ENCODE data around the gene FXR1. TPM values are rescaled to one million over a fixed set of nuclear protein-coding genes. Genes with fewer than 3 reads are reported as not detected.

FXR1 gene
- total RNA-seq, 1 donor from 2014 or later: 118 TPM

- Mint-ChIP-seq H3K4me1 (ENCODE audit: low read depth) (peaks cover 26% of the 10 kb centered on the region), H3K27ac (ENCODE audit: unreplicated experiment) (peak overlapping the region; percentile 12)
- DNase-seq (ENCODE audit: low spot score): no peak
These were observed 22.2 kb downstream of the FXR1 start for GRCh38 chr3:180934638-180935037.

GRCh38 chr3:180940826-180941225 lies 28.4 kb downstream of the FXR1 start:
- no peak overlapping the region for H3K4me3 Mint-ChIP-seq (ENCODE audit: unreplicated experiment)
- TF ChIP-seq CTCF (IDR thresholded peaks at IDR 0.05): no peak
- no peak overlapping the region for H3K27ac Mint-ChIP-seq (ENCODE audit: unreplicated experiment)
- no peak for DNase-seq (ENCODE audit: low spot score)
- H3K4me1 Mint-ChIP-seq (ENCODE audit: low read depth): peaks cover 9% of the 10 kb centered on the region
- H3K9me3 Mint-ChIP-seq (ENCODE audit: low read depth): no peaks in the 10 kb centered on the region
- H3K36me3 Mint-ChIP-seq (ENCODE audit: low read depth): peaks cover 8% of the 10 kb centered on the region
- H3K27me3 Mint-ChIP-seq (ENCODE audit: low read depth): no peaks in the 10 kb centered on the region

More at GRCh38 chr3:180934638-180935037, 22.2 kb downstream of the FXR1 start:
- no peak for TF ChIP-seq CTCF (IDR thresholded peaks at IDR 0.05)
- Mint-ChIP-seq H3K36me3 (ENCODE audit: low read depth) (no peaks in the 10 kb centered on the region), H3K9me3 (ENCODE audit: low read depth) (no peaks in the 10 kb centered on the region), H3K4me3 (ENCODE audit: unreplicated experiment) (no peak overlapping the region), H3K27me3 (ENCODE audit: low read depth) (no peaks in the 10 kb centered on the region)

- no peak for DNase-seq (ENCODE audit: low spot score)
- no peak overlapping the region for H3K4me3 Mint-ChIP-seq (ENCODE audit: unreplicated experiment)
- no peak overlapping the region for H3K27ac Mint-ChIP-seq (ENCODE audit: unreplicated experiment)
These were observed 35.4 kb downstream of the FXR1 start for GRCh38 chr3:180947761-180948390.

GRCh38 chr3:180959691-180960090 lies 47.2 kb downstream of the FXR1 start:
- TF ChIP-seq CTCF (IDR thresholded peaks at IDR 0.05): no peak
- Mint-ChIP-seq H3K9me3 (ENCODE audit: low read depth) (no peaks in the 10 kb centered on the region), H3K27ac (ENCODE audit: unreplicated experiment) (no peak overlapping the region), H3K36me3 (ENCODE audit: low read depth) (peaks cover 34% of the 10 kb centered on the region), H3K4me1 (ENCODE audit: low read depth) (no peaks in the 10 kb centered on the region), H3K4me3 (ENCODE audit: unreplicated experiment) (no peak overlapping the region), H3K27me3 (ENCODE audit: low read depth) (no peaks in the 10 kb centered on the region)
- no peak for DNase-seq (ENCODE audit: low spot score)

More at GRCh38 chr3:180947761-180948390, 35.4 kb downstream of the FXR1 start:
- Mint-ChIP-seq H3K36me3 (ENCODE audit: low read depth) (peaks cover 27% of the 10 kb centered on the region), H3K9me3 (ENCODE audit: low read depth) (no peaks in the 10 kb centered on the region), H3K27me3 (ENCODE audit: low read depth) (no peaks in the 10 kb centered on the region), H3K4me1 (ENCODE audit: low read depth) (no peaks in the 10 kb centered on the region)
- TF ChIP-seq CTCF (IDR thresholded peaks at IDR 0.05): no peak

- no peak for TF ChIP-seq CTCF (IDR thresholded peaks at IDR 0.05)
- Mint-ChIP-seq H3K36me3 (ENCODE audit: low read depth) (peaks cover 29% of the 10 kb centered on the region), H3K27ac (ENCODE audit: unreplicated experiment) (no peak overlapping the region), H3K4me3 (ENCODE audit: unreplicated experiment) (no peak overlapping the region), H3K4me1 (ENCODE audit: low read depth) (no peaks in the 10 kb centered on the region), H3K27me3 (ENCODE audit: low read depth) (no peaks in the 10 kb centered on the region), H3K9me3 (ENCODE audit: low read depth) (no peaks in the 10 kb centered on the region)
- no peak for DNase-seq (ENCODE audit: low spot score)
These were observed 48.6 kb downstream of the FXR1 start for GRCh38 chr3:180961087-180961486.
